KMS-11 (cell line): ENCODE results near the gene NECAB2.

ENCODE experiments used
- H2AFZ ChIP-seq: fragments of 200-600 bp; sonication (generic); 2 replicates; pipeline ENCODE4 v1.6.1; 2016; ENCODE audit warnings: antibody characterized with exemption, mixed run types, low read depth
- H3K27ac ChIP-seq: fragments of 200-600 bp; sonication (generic); 2 replicates; pipeline ENCODE4 v1.6.1; 2016; ENCODE audit warnings: mild to moderate bottlenecking, mixed run types
- H3K27me3 ChIP-seq: fragments of 200-600 bp; sonication (generic); 2 replicates; pipeline ENCODE4 v1.6.1; 2017; ENCODE audit warnings: mild to moderate bottlenecking, low read depth, mixed run types, moderate library complexity; ENCODE audit not compliant: insufficient read depth
- H3K36me3 ChIP-seq: fragments of 200-600 bp; sonication (generic); 2 replicates; pipeline ENCODE4 v1.6.1; 2017; ENCODE audit warnings: mild to moderate bottlenecking, mixed run types; ENCODE audit not compliant: insufficient read depth
- H3K4me1 ChIP-seq: fragments of 200-600 bp; sonication (generic); 2 replicates; pipeline ENCODE4 v1.6.1; 2016; ENCODE audit warnings: mild to moderate bottlenecking, low read depth, mixed run types; ENCODE audit not compliant: poor library complexity, severe bottlenecking
- H3K4me2 ChIP-seq: fragments of 200-600 bp; sonication (generic); 2 replicates; pipeline ENCODE4 v1.7.0; 2016; ENCODE audit warnings: mild to moderate bottlenecking, mixed run types
- H3K4me3 ChIP-seq: fragments of 200-600 bp; sonication (generic); IDR thresholded peaks from 2 replicates; pipeline ENCODE4 v1.6.1; 2017; ENCODE audit warnings: low read depth, low read length, mixed read lengths; ENCODE audit not compliant: insufficient read depth
- H3K79me2 ChIP-seq: fragments of 200-600 bp; sonication (generic); 2 replicates; pipeline ENCODE4 v1.6.1; 2016; ENCODE audit warnings: low read depth, mixed run types; ENCODE audit not compliant: insufficient read depth
- H3K9ac ChIP-seq: fragments of 200-600 bp; sonication (generic); 2 replicates; pipeline ENCODE4 v1.6.1; 2016; ENCODE audit warnings: mild to moderate bottlenecking, mixed run types
- H4K20me1 ChIP-seq: fragments of 200-600 bp; sonication (generic); 2 replicates; pipeline ENCODE4 v1.6.1; 2016; ENCODE audit warnings: mild to moderate bottlenecking, mixed run types; ENCODE audit not compliant: insufficient read depth
- CTCF ChIP-seq: fragments of 200-600 bp; sonication (generic); conservative IDR thresholded peaks from 2 replicates; pipeline ENCODE4 v1.6.1; 2017; ENCODE audit warnings: low read depth, mild to moderate bottlenecking, antibody characterized with exemption, low read length, moderate library complexity, mixed read lengths

The NECAB2 gene

GRCh38 chr16:83942815-83943515 is 25.1 kb upstream of the NECAB2 start:
- no peaks in the 10 kb centered on the region for H3K4me1 ChIP-seq
- H3K27me3 ChIP-seq: no peaks in the 10 kb centered on the region
- no peak for TF ChIP-seq CTCF
- H3K36me3 ChIP-seq: no peaks in the 10 kb centered on the region
- no peaks in the 10 kb centered on the region for H3K79me2 ChIP-seq
- no peaks in the 10 kb centered on the region for H4K20me1 ChIP-seq
- no peak overlapping the region for H3K4me2 ChIP-seq
- no peak overlapping the region for H2AFZ ChIP-seq
- H3K27ac ChIP-seq: no peak overlapping the region
- no peak overlapping the region for H3K9ac ChIP-seq
- H3K4me3 ChIP-seq: no peak overlapping the region

GRCh38 chr16:83943516-83944050 is 24.5 kb upstream of the NECAB2 start:
- H3K27me3 ChIP-seq: no peaks in the 10 kb centered on the region
- no peak overlapping the region for H3K4me3 ChIP-seq
- no peaks in the 10 kb centered on the region for H3K4me1 ChIP-seq
- TF ChIP-seq CTCF: no peak
- no peak overlapping the region for H3K9ac ChIP-seq
- no peak overlapping the region for H3K4me2 ChIP-seq
- H3K27ac ChIP-seq: no peak overlapping the region
- H2AFZ ChIP-seq: no peak overlapping the region
- H3K36me3 ChIP-seq: no peaks in the 10 kb centered on the region
- no peaks in the 10 kb centered on the region for H3K79me2 ChIP-seq
- H4K20me1 ChIP-seq: no peaks in the 10 kb centered on the region

GRCh38 chr16:83945587-83945986 is 22.5 kb upstream of the NECAB2 start:
- H3K4me2 ChIP-seq: no peak overlapping the region
- H3K4me1 ChIP-seq: no peaks in the 10 kb centered on the region
- no peaks in the 10 kb centered on the region for H3K36me3 ChIP-seq
- H3K4me3 ChIP-seq: no peak overlapping the region
- no peaks in the 10 kb centered on the region for H4K20me1 ChIP-seq
- no peaks in the 10 kb centered on the region for H3K79me2 ChIP-seq
- H3K27ac ChIP-seq: no peak overlapping the region
- H3K27me3 ChIP-seq: no peaks in the 10 kb centered on the region
- TF ChIP-seq CTCF: no peak
- H2AFZ ChIP-seq: no peak overlapping the region
- no peak overlapping the region for H3K9ac ChIP-seq

GRCh38 chr16:83946154-83946780 is 21.8 kb upstream of the NECAB2 start:
- no peak overlapping the region for H3K27ac ChIP-seq
- no peaks in the 10 kb centered on the region for H3K27me3 ChIP-seq
- no peak overlapping the region for H3K4me3 ChIP-seq
- no peaks in the 10 kb centered on the region for H3K36me3 ChIP-seq
- no peaks in the 10 kb centered on the region for H3K4me1 ChIP-seq
- TF ChIP-seq CTCF: no peak
- H3K9ac ChIP-seq: no peak overlapping the region
- H3K4me2 ChIP-seq: no peak overlapping the region
- no peaks in the 10 kb centered on the region for H3K79me2 ChIP-seq
- H4K20me1 ChIP-seq: no peaks in the 10 kb centered on the region
- H2AFZ ChIP-seq: no peak overlapping the region
